GM03348 (cell line): Measurements from ENCODE around the gene RPS27A.
"Not testable (repeated sequence)": the region's sequence is repeated elsewhere in the genome, so short reads cannot be mapped to it uniquely, and the experiment has no call there.

Source experiments
- DNase-seq: peaks from one replicate; pipeline ENCODE4 v3.0.0; 2012; ENCODE audit warnings: low spot score

Gene RPS27A

DNA sequence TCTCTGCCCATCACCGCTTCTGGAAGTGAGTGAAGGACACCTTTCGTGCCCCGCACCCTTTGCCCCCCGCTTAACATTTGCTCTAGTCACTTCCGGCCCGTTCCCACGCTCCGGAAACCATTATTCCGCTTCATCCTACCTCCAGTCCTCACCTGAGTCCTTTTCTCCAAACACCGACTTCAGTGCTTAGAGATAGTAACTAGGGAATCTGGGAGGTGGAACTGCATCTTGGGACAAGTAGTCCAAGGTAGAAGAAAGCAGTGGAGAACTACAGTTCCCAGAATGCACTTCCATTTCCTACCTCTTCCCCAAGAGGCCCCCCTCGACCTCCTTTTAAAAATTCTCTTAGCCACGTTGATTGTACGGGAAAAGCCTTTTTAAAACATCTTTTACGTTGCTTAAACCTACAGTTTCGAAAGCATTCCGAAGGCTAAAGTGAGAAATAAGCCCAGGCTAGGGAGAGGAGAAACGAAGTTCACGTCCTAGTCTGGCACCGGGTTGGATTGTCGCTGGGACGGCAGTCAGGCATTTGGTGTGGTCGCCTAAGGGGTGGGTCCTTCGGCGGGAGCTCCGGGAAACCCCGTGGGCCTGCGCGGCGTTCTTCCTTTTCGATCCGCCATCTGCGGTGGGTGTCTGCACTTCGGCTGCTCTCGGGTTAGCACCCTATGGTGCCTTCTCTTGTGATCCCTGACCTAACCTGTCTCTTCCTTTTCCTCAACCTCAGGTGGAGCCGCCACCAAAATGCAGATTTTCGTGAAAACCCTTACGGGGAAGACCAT is at the start of gene RPS27A, which contains the start of gene CLHC1:
Gene RPS27A, plus strand, starts transcription at position 605 of the 779 bp plus-strand sequence. Its CDS starts 137 bp downstream, at position 742.
Gene CLHC1, minus strand, starts transcription at position 210 of the 779 bp plus-strand sequence. CDS start 9,882 bp downstream, outside the sequence.
- DNase-seq: peak; percentile 93

GRCh38 chr2:55186837-55187236 is 45.7 kb upstream of the RPS27A start:
- not testable (repeated sequence) for DNase-seq

DNA sequence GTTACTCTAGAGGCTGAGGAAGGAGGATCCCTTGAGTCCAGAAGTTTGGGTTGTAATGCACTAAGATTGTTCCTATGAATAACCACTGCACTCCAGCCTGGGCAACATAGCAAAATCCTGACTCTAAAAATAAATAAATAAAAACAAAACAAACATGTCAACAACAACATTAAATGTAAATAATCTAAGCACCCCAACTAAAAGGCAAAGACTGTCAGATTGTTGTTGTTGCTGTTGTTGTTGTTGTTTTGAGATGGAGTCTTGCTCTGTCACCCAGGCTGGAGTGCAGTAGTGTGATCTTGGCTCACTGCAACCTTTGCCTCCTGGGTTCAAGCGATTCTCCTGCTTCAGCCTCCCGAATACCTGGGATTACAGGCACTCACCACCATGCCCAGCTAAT is 40.6 kb upstream of the RPS27A start:
- DNase-seq: not testable (repeated sequence)

- no peak for DNase-seq
Observed at GRCh38 chr2:55196526-55196925, 36.0 kb upstream of the RPS27A start.

GRCh38 chr2:55200416-55200815 is 32.1 kb upstream of the RPS27A start:
- no peak for DNase-seq

- no peak for DNase-seq
Observed at GRCh38 chr2:55204536-55204935, 28.0 kb upstream of the RPS27A start.

- DNase-seq: no peak
Observed at GRCh38 chr2:55204950-55205349, 27.5 kb upstream of the RPS27A start.

GRCh38 chr2:55213822-55214221 is 18.7 kb upstream of the RPS27A start:
- no peak for DNase-seq

- no peak for DNase-seq
Observed at GRCh38 chr2:55223958-55224760, 8.3 kb upstream of the RPS27A start.

- DNase-seq: no peak
Observed at GRCh38 chr2:55224761-55225261, 7.7 kb upstream of the RPS27A start.

DNA sequence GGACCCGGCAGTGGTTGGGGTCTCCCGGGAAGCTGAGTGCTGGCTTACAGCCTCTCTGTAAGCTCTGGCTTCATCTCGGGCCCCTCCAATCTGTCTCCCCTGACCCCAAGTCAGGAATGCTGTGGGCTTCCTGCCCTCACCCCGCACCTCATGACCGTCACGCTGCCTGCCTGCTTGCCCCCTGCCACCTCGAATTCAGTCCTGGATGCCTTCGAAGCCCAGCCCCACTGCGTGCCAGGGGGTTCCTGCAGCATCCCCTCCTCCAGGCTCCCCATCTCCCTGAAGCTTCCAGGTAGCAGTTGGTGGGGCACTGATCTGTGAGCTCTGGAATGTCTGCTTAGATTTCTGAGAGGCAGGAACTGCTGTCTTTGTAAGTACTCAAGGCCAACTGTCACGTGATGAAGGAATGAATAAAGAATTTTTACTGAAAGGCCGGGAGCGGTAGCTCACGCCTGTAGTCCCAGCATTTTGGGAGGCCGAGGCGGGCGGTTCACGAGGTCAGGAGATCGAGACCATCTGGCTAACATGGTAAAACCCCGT is 6.9 kb upstream of the RPS27A start:
- DNase-seq: no peak

- not testable (repeated sequence) for DNase-seq
Observed at GRCh38 chr2:55227437-55228225, 4.9 kb upstream of the RPS27A start.

DNA sequence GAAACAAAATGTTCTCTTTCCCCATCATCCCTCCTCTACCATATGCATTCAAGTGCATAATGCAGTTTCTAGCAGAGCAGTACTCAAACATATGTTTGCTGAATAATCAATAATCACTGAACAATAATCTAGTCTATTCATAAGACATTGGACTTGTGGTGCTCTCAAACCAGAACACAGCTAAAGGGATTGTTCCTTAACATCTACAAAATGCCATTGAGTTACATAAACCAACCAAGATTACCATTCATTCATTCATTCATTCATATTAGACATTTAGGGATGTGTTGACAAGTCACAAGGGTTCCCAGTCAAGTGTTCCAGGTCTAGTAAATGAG is 4.3 kb upstream of the RPS27A start:
- DNase-seq: no peak

GRCh38 chr2:55229221-55229620 is 3.3 kb upstream of the RPS27A start:
- no peak for DNase-seq

DNA sequence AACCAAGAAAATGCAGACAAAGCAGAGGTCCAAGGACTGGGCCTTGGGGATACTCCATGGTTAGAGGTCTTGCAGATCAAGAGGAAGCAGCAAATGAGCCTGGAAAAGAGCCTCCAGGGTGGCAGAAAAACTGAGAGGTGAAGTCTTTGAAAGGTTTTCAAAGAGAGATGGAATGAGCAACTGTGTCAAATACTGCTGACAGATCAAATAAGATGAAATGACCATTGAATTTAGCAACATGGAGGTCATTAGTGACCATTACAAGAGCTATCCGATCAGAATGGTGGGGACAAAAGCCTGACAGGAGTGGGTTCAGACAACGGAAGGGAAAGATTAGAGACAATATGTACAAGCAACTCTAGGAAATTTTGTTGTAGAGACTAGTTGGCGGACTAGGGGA is 1.9 kb upstream of the RPS27A start:
- DNase-seq: no peak

DNA sequence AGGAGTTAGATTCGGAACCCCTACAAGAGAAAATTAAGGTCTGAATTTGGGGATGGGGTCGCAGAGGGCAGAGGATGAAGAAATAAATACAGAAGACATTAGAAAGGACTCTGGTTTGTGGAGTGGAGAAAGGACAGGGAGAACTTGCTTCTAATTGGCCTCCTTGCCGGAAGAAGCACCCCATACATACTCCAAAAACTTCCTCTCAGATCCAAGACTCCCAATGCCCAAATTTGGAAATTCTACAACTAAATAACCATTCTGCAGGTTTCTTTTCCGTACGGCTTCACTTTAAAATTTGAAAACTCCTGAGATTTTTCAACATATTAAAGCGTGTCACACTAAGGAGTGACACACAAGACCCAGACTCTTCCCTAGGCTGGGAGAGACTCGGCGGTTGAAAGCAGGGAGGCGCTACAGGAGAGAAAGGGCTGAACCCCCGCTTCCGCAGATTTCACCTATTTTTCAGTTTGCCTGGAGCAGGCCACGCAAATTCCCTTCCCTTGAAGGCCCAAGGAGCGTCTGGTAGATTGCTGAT is 873 bp upstream of the RPS27A start:
- peak; percentile 55 for DNase-seq

DNA sequence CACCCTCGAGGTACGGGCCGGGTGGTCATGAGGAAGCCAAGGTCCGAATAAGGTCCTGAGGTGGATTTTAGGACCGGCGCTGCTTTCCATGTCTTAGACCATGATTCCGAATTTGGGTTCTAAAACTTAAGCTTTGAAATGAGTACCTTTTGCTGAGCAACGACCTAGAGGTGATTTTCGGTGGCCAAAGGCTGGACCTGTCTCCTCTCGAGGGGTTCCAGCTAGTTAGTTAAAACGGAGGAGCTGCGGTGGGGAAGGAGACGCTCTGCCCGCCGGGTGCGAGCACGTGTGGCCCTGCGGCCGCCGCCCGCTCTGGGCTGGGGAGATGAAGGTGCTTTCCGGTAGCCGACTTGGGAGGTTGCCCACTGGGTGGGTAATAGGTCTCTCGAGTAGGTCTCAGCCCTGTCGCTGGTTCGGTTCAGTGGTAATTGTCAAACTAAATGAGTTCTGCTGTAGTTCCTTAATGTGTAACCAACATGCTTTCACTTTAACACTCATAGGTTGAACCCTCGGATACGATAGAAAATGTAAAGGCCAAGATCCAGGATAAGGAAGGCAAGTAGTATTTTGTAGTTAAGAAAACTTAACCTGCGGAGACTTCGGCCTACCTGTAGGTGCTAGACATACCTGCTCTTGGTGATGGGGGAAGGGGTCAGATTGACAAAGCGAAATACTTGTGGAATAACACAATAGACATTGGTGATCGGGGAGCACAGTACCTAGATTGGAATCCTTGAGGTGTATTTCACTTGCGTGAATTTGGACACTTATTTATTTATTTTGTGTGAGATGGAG is 572 bp downstream of the RPS27A start:
- peak; percentile 50 for DNase-seq

DNA sequence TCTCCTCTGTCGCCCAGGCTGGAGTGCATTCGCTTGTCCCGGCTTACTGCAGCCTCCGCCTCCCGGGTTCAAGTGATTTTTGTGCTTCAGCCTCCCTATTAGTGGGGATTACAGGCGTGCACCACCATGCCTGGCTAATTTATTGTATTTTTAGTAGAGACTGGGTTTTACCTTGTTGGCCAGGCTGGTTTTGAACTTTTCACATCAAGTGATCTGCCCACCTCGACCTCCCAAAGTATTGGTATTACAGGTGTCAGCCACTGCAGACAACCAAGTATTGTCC is 1.1 kb downstream of the RPS27A start:
- DNase-seq: no peak

DNA sequence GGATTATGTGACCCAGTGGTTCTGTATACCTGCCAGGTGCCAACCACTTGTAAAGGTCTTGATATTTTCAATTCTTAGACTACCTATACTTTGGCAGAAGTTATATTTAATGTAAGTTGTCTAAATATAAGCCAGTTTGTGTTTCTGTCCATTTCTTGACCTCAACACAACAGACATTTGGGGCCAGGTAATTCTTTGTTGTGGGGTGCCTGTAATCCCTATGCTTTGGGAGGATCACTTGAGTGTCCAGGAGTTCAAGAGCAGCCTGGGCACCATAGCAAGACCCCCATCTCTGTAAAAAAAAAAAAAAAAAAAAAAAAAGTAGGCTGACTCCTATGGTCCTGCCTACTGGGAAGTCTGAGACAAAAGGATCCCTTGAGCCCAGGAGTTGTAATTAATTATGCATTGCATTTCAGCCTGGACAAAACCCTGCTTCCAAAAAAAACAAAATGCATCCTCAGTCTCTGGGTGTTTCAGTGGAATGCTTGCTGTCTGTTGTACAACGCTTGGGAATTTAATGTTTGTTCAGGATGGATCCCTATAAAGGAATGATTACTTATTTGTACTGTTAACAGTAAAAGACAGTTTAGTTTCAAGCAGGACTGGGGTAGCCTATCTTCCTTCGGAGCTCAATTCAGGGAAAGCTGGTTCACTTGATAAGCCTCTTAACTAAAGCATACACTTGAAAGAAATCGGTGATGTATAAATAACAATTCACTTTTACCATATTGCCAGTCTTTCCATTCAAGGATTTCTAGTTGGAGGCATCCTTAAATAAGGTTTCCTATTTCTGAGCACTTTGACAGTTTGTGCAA is 3.4 kb downstream of the RPS27A start:
- DNase-seq: no peak

DNA sequence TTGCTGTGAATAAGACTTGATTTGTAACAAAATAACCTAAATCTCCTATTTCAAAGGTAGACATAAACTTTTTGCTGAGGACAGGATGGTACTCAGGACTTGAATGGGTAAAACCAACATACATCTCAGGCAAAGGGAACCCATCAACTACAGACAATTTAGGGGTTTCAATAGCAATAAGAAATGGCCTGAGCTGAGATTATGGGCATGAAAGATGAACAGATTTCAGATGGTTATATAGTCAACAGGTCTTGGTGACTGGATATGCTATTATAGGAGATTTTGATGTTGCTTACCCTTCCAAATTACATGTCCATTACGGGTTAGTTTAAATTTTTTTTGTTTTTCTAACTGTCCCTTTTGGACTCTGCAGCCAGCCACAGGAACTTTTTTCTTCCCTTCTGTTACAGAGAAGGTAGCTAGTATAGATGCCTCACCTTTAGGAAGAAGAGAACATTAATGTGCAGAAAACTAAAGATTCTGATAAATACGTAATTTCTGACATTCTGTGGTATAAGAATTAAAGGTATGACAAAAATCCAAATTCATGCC is 4.6 kb downstream of the RPS27A start:
- no peak for DNase-seq
